H1 (cell line): ENCODE measurements around the gene ARL6IP1. TPM values are rescaled to one million over a fixed set of nuclear protein-coding genes. Genes with fewer than 3 reads are reported as not detected.

Experiments used
- CTCF ChIA-PET: fragments of 300-600 bp; sonication (Branson Sonifier 250); formaldehyde crosslinking; loops from one replicate; lab custom pipeline; 2021; ENCODE audit not compliant: partially characterized antibody; lab: Charles Lee
- POLR2A ChIA-PET: fragments of 300-600 bp; sonication (Branson Sonifier 250); formaldehyde crosslinking; loops from one replicate; lab custom pipeline; 2021; ENCODE audit warnings: inconsistent platforms; ENCODE audit not compliant: partially characterized antibody; lab: Charles Lee
- DNase-seq, 2 experiments: peaks; one replicate each; pipeline versions ENCODE4 v3.0.0 to v3.0.0-alpha.2; 2010 to 2022; ENCODE audit warnings: low spot score in 2 of 2, low read depth in 1 of 2, mixed read lengths in 1 of 2
- FAIRE-seq: peaks from 2 replicates; lab custom pipeline; 2011; peaks lifted over from hg19 to GRCh38; lab: Jason Lieb, UNC
- H2AFZ ChIP-seq: 2 replicates; pipeline ENCODE4 v1.8.1; 2012; ENCODE audit warnings: low read length, inconsistent platforms
- H2AK5ac ChIP-seq: 2 replicates; pipeline ENCODE4 v1.6.1; 2013; ENCODE audit warnings: low read depth, low read length
- H2BK120ac ChIP-seq: replicated peaks from 2 replicates; pipeline ENCODE3; 2013; ENCODE audit warnings: low read depth, low read length, inconsistent platforms
- H2BK12ac ChIP-seq: 2 replicates; pipeline ENCODE4 v1.6.1; 2013; ENCODE audit warnings: low read depth, low read length
- H2BK15ac ChIP-seq: 2 replicates; pipeline ENCODE4 v1.6.1; 2013; ENCODE audit warnings: low read length
- H2BK20ac ChIP-seq: 2 replicates; pipeline ENCODE4 v1.6.1; 2013; ENCODE audit warnings: low read length
- H2BK5ac ChIP-seq: 2 replicates; pipeline ENCODE4 v1.6.1; 2013; ENCODE audit warnings: low read depth, low read length
- H3K14ac ChIP-seq: 2 replicates; pipeline ENCODE4 v1.6.1; 2013; ENCODE audit warnings: inconsistent platforms; ENCODE audit not compliant: insufficient read length
- H3K18ac ChIP-seq: 2 replicates; pipeline ENCODE4 v1.6.1; 2013; ENCODE audit warnings: low read length; ENCODE audit errors: extremely low read depth
- H3K23ac ChIP-seq: 2 replicates; pipeline ENCODE4 v1.6.1; 2013; ENCODE audit warnings: inconsistent platforms; ENCODE audit not compliant: insufficient read length
- H3K23me2 ChIP-seq: 2 replicates; pipeline ENCODE4 v1.6.1; 2013; ENCODE audit warnings: low read depth, low read length
- H3K27ac ChIP-seq: 2 replicates; pipeline ENCODE4 v1.6.1; 2011; ENCODE audit warnings: low read depth, low read length, inconsistent platforms
- H3K27me3 ChIP-seq, 4 experiments: replicated peaks in 1 of 4; 1 replicate in 1 of 4; 2 replicates in 3 of 4; pipeline versions ENCODE4 v1.6.1 to v1.8.1; 2011 to 2013; ENCODE audit warnings: low read length in 3 of 4, mild to moderate bottlenecking in 3 of 4, inconsistent platforms in 2 of 4, mixed read lengths in 2 of 4, moderate library complexity in 1 of 4; ENCODE audit not compliant: control insufficient read depth in 3 of 4, insufficient read depth in 3 of 4; ENCODE audit errors: extremely low read depth in 1 of 4
- H3K36me3 ChIP-seq, 4 experiments: 2 replicates each; pipeline versions ENCODE4 v1.6.1 to v1.8.1; 2011 to 2013; ENCODE audit warnings: mild to moderate bottlenecking in 4 of 4, low read length in 3 of 4, moderate library complexity in 2 of 4, control low read depth in 1 of 4, inconsistent platforms in 1 of 4; ENCODE audit not compliant: insufficient read depth in 4 of 4, control insufficient read depth in 2 of 4
- H3K4ac ChIP-seq: replicated peaks from 2 replicates; pipeline ENCODE3; 2013; ENCODE audit warnings: low read length, low read depth, mixed read lengths, inconsistent platforms; ENCODE audit not compliant: insufficient read length
- H3K4me1 ChIP-seq, 4 experiments: replicated peaks in 1 of 4; 1 replicate in 1 of 4; 2 replicates in 3 of 4; pipeline versions ENCODE4 v1.6.1 to v1.8.1; 2011 to 2013; ENCODE audit warnings: low read length in 3 of 4, inconsistent platforms in 2 of 4, mixed read lengths in 1 of 4; ENCODE audit not compliant: insufficient read depth in 4 of 4, control insufficient read depth in 3 of 4
- H3K4me2 ChIP-seq, 2 experiments: 2 replicates each; pipeline versions ENCODE4 v1.6.1 to v1.8.1; 2011 to 2013; ENCODE audit warnings: low read depth in 2 of 2, low read length in 2 of 2, control low read depth in 1 of 2, inconsistent platforms in 1 of 2, mild to moderate bottlenecking in 1 of 2; ENCODE audit not compliant: insufficient read depth in 1 of 2
- H3K4me3 ChIP-seq, 4 experiments: fragments of 200-600, 300-600 bp in 1 of 4; sonication (generic), shearing (Covaris generic), sonication (Bioruptor Twin) in 1 of 4; 2 replicates each; pipeline versions ENCODE4 v1.5.1 to v1.8.1; 2011 to 2016; ENCODE audit warnings: low read length in 4 of 4, low read depth in 3 of 4, control low read depth in 2 of 4, inconsistent platforms in 2 of 4, mild to moderate bottlenecking in 2 of 4, mixed read lengths in 1 of 4, moderate library complexity in 1 of 4; ENCODE audit not compliant: insufficient read depth in 2 of 4; ENCODE audit errors: extremely low read depth in 1 of 4
- H3K56ac ChIP-seq: replicated peaks from 2 replicates; pipeline ENCODE3; 2013; ENCODE audit warnings: low read depth, mild to moderate bottlenecking, mixed read lengths, low read length, inconsistent platforms; ENCODE audit not compliant: insufficient read length
- H3K79me1 ChIP-seq: 2 replicates; pipeline ENCODE4 v1.6.1; 2013; ENCODE audit warnings: low read depth, low read length, control low read depth
- H3K79me2 ChIP-seq, 2 experiments: 2 replicates each; pipeline versions ENCODE4 v1.6.1 to v1.8.1; 2012 to 2013; ENCODE audit warnings: low read length in 2 of 2, mild to moderate bottlenecking in 2 of 2, inconsistent platforms in 1 of 2; ENCODE audit not compliant: insufficient read depth in 2 of 2, control insufficient read depth in 1 of 2
- H3K9ac ChIP-seq, 4 experiments: replicated peaks in 1 of 4; 1 replicate in 1 of 4; 2 replicates in 3 of 4; pipeline versions ENCODE4 v1.6.1 to v1.8.1; 2011 to 2013; ENCODE audit warnings: low read depth in 3 of 4, low read length in 3 of 4, control low read depth in 2 of 4, mild to moderate bottlenecking in 2 of 4, moderate library complexity in 2 of 4, inconsistent platforms in 1 of 4; ENCODE audit errors: extremely low read depth in 1 of 4
- H3K9me3 ChIP-seq, 2 experiments: 2 replicates each; pipeline versions ENCODE4 v1.6.1 to v1.8.1; 2012 to 2013; ENCODE audit warnings: mild to moderate bottlenecking in 2 of 2, moderate library complexity in 2 of 2, control low read depth in 1 of 2, inconsistent platforms in 1 of 2, low read depth in 1 of 2, low read length in 1 of 2, mixed read lengths in 1 of 2; ENCODE audit not compliant: insufficient read depth in 2 of 2
- H4K20me1 ChIP-seq, 2 experiments: replicated peaks in 1 of 2; 2 replicates each; pipeline versions ENCODE3 to v1.8.1; 2011 to 2013; ENCODE audit warnings: inconsistent platforms in 2 of 2, low read length in 2 of 2, mild to moderate bottlenecking in 1 of 2; ENCODE audit not compliant: insufficient read depth in 2 of 2, control insufficient read depth in 1 of 2
- H4K5ac ChIP-seq: 2 replicates; pipeline ENCODE4 v1.6.1; 2013; ENCODE audit warnings: low read length, low read depth, mixed read lengths, inconsistent platforms; ENCODE audit not compliant: insufficient read length
- H4K8ac ChIP-seq: 2 replicates; pipeline ENCODE4 v1.8.0; 2013; ENCODE audit warnings: mild to moderate bottlenecking, moderate library complexity, low read length, inconsistent platforms; ENCODE audit not compliant: insufficient read depth; ENCODE audit errors: extremely low read depth
- H4K91ac ChIP-seq: replicated peaks from 2 replicates; pipeline ENCODE3; 2013; ENCODE audit warnings: low read length, mixed read lengths, inconsistent platforms; ENCODE audit not compliant: insufficient read length
- ATF3 ChIP-seq: IDR thresholded peaks from 2 replicates; pipeline ENCODE4 v1.6.1; 2011; ENCODE audit warnings: low read depth, mild to moderate bottlenecking, low read length; ENCODE audit not compliant: insufficient read depth
- CBX5 ChIP-seq: fragments of 300-800, 300-1000 bp; sonication (generic); IDR thresholded peaks from 2 replicates; pipeline ENCODE4 v1.7.1; 2016; ENCODE audit warnings: antibody characterized with exemption, low read length, low read depth
- CHD1 ChIP-seq: IDR thresholded peaks from 2 replicates; pipeline ENCODE4 v1.6.1; 2012; ENCODE audit warnings: low read depth, low read length, improper control_type of control experiment
- POLR2AphosphoS5 ChIP-seq: IDR thresholded peaks from 2 replicates; pipeline ENCODE4 v1.6.1; 2011; ENCODE audit warnings: low read depth, low read length
- RBBP5 ChIP-seq: IDR thresholded peaks from 2 replicates; pipeline ENCODE4 v1.7.1; 2012; ENCODE audit warnings: low read depth, mild to moderate bottlenecking, inconsistent platforms, low read length, moderate library complexity, borderline replicate concordance
- SAP30 ChIP-seq: fragments of 300-600 bp; sonication (generic); IDR thresholded peaks from 2 replicates; pipeline ENCODE4 v1.7.1; 2012; ENCODE audit warnings: low read length, moderate library complexity, mild to moderate bottlenecking, inconsistent platforms; ENCODE audit not compliant: insufficient read depth, insufficient replicate concordance
- SUZ12 ChIP-seq: fragments of 200-600 bp; sonication (generic); IDR thresholded peaks from 2 replicates; pipeline ENCODE4 v1.6.1; 2012; ENCODE audit warnings: mild to moderate bottlenecking, inconsistent platforms, low read length, moderate library complexity, mixed read lengths
- WGBS, 2 experiments: shearing (Covaris generic) in 1 of 2; methylation state at CpG; one replicate each; pipeline versions ENCODE4 v1.1.6 to v1.1.7; 2013 to 2015; ENCODE audit warnings: low lambda C conversion rate in 2 of 2, mixed read lengths in 2 of 2, inconsistent platforms in 1 of 2, low coverage in 1 of 2, missing lambda C conversion rate in 1 of 2; ENCODE audit not compliant: insufficient replicate concordance in 2 of 2, insufficient coverage in 1 of 2, insufficient read length in 1 of 2; ENCODE audit errors: extremely low coverage in 1 of 2, missing lambda C conversion rate in 1 of 2; 5-methylcytosine and 5-hydroxymethylcytosine counted together
- polyA plus RNA-seq, 7 experiments: library from polyadenylated mRNA; depleted of rRNA in 3 of 7; stranded (reverse) in 5 of 7; unstranded in 2 of 7; fragments of >200 nt in 5 of 7; fragments of 200-250 nt in 2 of 7; gene quantifications; 1 replicate in 5 of 7; 2 replicates in 1 of 7; 4 replicates in 1 of 7; pipeline versions ENCODE4 v1.2.1 to v1.2.3, GENCODE V29; 2011 to 2013; ENCODE audit warnings: missing spikeins in 2 of 7, mixed read lengths in 2 of 7
- total RNA-seq: library from RNA; stranded (reverse); fragmentation: NEBNext Ultra II Directional; extraction: Animal tissue kit (Norgen Biotek cat#: 25700); gene quantifications from 2 replicates; pipeline ENCODE4 v1.2.1, GENCODE V29; 2021
- TF ChIP-seq, protein P1 (sequence below): IDR thresholded peaks from 2 replicates; pipeline ENCODE4 v1.6.1; 2011; ENCODE audit warnings: low read length, improper control_type of control experiment

Gene ARL6IP1
- total and polyA plus RNA-seq, 2 of the 8 experiments (the other 6 are each of a cell fraction or from before 2014, with no cell fraction given): 162 to 170 TPM

GRCh38 chr16:18788828-18789514 lies 12.4 kb downstream of the ARL6IP1 start:
- Histone ChIP-seq H3K4me3 (peak overlapping the region; percentile 92 to 99 (median 97)), H3K23ac (no peak overlapping the region), H3K4ac (no peak overlapping the region), H3K4me2 (peak overlapping the region; percentile 81 to 83), H3K4me1 (peaks cover 0 to 5% (median 4%) of the 10 kb centered on the region in 4 experiments; a peak in 6 of 7 replicates), H2BK5ac (peak overlapping the region; percentile 99; the same call in 1 of the 2 replicates), H3K79me1 (peaks cover 5% of the 10 kb centered on the region), H3K27me3 (no peaks in the 10 kb centered on the region), H2BK20ac (no peak overlapping the region), H4K8ac (no peak overlapping the region), H3K14ac (no peak overlapping the region), H3K9ac (peak overlapping the region; percentile 90 to 99 (median 97)), H3K27ac (peak overlapping the region; percentile 97), H3K79me2 (peaks cover 55 to 62% of the 10 kb centered on the region in 2 experiments), H2BK15ac (no peak overlapping the region), H3K9me3 (no peaks in the 10 kb centered on the region), H2BK120ac (no peak overlapping the region), H3K36me3 (peaks cover 27 to 76% (median 58%) of the 10 kb centered on the region in 4 experiments), H3K18ac (peak overlapping the region; percentile 98; the same call in 1 of the 2 replicates), H4K91ac (no peak overlapping the region), H2AK5ac (no peak overlapping the region), H3K56ac (no peak overlapping the region), H2BK12ac (no peak overlapping the region), H4K20me1 (peaks cover 38 to 44% of the 10 kb centered on the region in 2 experiments), H3K23me2 (peaks cover 5% of the 10 kb centered on the region), H4K5ac (no peak overlapping the region), H2AFZ (no peak overlapping the region)
- POLR2A ChIA-PET: interaction anchor here (0.7 to 14.2 kb wide), 14 partner anchors 14 to 278 kb away, joined by 3 to 503 read pairs (median 4); partner anchors contain the start of genes ARL6IP1 and COQ7
- no peak for TF ChIP-seq SUZ12
- no peak for TF ChIP-seq CBX5
- no peak for TF ChIP-seq ATF3
- TF ChIP-seq, protein P1, sequence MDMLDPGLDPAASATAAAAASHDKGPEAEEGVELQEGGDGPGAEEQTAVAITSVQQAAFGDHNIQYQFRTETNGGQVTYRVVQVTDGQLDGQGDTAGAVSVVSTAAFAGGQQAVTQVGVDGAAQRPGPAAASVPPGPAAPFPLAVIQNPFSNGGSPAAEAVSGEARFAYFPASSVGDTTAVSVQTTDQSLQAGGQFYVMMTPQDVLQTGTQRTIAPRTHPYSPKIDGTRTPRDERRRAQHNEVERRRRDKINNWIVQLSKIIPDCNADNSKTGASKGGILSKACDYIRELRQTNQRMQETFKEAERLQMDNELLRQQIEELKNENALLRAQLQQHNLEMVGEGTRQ: no peak
- 0 out of 2 replicates have a peak, but pooled peaks have one; percentile 40 for TF ChIP-seq CHD1
- TF ChIP-seq POLR2AphosphoS5: 0 out of 2 replicates have a peak, but pooled peaks have one; percentile 27
- no peak for TF ChIP-seq RBBP5
- no peak for TF ChIP-seq SAP30
- 27% methylated on average over 20 of the region's 20 CpGs; no CpG with 5 or more reads in 1 of the 2 experiments for WGBS, 2 experiments
- CTCF ChIA-PET: interaction anchor here (0.6 to 1.4 kb wide), 2 partner anchors 13 to 721 kb away, joined by 4 to 7 read pairs; partner anchors contain the start of gene ARL6IP1
- DNase-seq: no peak
- no peak for FAIRE-seq
